Colon (tissue), 2 donors: ENCODE results near the gene KCTD10.

Experiments
- FAIRE-seq: peaks from 2 replicates; lab custom pipeline; 2012; peaks lifted over from hg19 to GRCh38; lab: Jason Lieb, UNC
- donor health status: control.
- donor health status: control.

KCTD10 gene

DNA sequence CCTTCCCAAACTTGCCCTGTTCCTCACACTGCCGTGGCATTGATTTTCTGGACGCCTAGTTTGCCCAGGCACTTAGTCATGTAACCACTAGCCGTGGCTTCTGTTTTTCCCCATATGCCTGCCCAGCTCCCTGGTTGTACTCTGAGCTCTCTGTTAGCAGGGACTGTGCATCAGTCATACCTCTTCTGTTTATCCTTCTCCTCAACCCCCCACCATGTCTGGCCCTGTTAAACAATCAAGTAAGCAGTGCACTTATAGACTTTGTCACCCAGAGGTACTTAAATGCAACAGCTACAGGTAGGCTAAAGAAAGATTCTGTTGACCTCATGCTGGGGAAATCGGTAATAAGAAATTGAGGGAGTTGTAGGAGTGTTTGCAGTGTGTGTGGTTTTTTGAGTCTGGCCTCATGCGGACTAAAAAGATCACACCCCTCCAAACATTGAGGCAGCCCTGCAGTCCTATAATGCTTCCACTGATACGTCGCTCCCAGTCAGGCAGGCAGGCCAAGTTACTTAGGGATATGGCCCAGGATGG lies 17.3 kb upstream of the KCTD10 start:
- FAIRE-seq, result no peak

DNA sequence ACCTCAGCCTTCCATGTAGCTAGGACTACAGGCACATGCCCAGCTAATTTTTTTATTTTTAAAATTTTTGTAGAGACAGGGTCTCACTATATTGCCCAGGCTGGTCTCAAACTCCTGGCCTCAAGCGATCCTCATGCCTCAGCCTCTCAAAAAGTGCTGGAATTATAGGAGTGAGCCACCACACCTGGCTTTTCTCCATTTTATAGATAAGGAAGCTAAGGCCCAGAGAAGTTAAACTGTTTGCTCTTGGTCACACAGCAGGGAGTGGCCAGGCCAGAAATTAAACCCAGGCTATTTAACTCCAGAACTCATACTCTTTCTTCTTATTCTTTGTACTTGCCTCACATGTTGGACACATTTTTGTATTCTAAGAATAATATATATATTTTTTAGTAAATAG lies 16.8 kb upstream of the KCTD10 start:
- no peak for FAIRE-seq

GRCh38 chr12:109493090-109493489 lies 16.0 kb upstream of the KCTD10 start:
- FAIRE-seq, result no peak

DNA sequence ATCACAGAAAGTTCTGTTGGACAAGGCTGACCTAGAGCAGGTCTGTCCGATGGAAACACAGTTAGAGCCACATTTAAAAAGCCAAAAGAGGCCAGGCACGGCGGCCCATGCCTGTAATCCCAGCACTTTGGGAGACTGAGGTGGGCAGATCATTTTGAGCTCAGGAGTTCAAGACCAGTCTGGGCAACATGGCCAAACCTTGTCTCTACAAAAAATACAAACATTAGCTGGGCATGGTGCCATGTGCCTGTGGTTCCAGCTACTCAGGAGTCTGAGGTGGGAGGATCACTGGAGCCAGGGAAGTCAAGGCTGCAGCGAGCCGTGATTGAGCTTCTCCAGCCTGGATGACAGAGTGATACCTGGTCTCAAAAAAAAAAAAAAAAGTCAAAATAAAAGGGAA lies 15.3 kb upstream of the KCTD10 start:
- no peak for FAIRE-seq

- FAIRE-seq, result no peak
These were observed 14.6 kb upstream of the KCTD10 start for GRCh38 chr12:109491671-109492070.

DNA sequence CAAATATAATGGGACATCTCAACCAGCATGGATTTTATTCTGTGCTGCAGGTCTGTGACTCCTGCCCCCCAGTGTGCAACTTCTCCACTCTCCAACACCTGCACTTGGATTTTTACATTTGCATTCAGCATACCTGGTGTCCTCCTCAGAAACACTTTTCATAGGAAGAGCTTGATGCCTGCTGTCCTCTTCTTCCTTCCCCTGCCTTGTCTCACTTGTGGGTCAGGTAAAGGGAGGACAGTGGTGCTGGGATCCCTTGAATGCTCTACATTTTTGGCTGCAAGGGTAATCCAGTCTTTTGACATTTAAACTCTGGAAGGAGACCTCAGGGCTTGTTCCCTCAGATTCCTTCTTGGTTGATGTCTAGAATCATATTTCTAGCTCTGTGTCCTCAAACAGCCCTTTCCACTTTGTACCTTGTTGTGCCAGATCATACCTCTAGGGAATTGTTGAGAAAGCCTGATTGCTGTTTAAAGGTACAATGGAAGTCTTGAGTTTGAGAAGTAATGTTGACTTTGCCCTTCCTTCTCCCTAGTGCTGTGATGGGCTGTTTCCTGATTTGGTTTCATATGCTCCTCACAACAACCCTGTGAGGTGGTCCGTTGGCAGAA lies 13.0 kb upstream of the KCTD10 start:
- no peak for FAIRE-seq

DNA sequence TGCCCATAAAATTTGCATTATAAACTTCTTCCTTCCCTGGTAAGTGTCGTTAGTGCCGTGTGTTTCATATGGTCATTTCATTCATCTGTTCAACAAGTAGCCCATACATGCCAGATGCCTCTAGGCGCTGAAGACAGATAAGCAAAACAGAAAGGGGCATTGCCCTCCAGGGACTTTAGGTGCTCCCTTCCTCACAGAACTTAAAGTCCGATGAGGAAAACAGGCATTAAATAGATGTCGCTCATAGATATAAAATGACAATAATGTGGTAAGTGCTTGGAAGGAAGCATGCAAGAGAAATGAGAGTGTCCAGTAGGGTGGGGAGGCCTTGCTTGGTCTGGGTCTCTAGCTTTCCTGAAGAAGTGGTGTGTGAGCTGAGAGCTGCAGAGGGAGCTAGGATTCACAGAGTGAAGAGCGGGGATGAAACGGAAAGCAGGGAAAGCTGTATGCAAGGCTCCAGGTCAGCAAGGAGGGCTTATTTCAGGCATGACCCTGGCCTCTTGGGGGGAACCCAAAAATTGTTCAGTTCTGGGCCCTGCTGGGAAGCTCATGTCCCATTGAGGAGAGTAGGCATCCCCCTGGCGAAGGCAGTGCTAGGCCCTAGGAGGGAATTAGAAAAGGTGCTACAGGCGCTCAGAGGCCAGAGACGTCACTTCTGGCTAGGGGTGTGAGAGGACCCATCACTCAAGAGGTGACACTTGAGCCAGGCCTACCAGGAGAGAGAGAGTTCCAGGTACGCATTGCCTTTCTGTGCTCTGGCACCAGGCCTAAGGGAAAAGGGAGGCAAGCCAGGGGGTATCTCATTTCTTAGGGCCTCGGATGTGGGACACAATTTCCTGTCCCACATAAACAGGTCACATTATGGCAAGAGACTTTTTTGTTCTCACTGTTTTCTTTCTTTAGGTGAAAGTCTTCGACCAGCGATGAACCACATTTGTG lies 12.2 kb upstream of the KCTD10 start:
- no peak for FAIRE-seq

- FAIRE-seq, result no peak
These were observed 11.1 kb upstream of the KCTD10 start for GRCh38 chr12:109488051-109488665.

- FAIRE-seq, result no peak
These were observed 10.3 kb upstream of the KCTD10 start for GRCh38 chr12:109487181-109488050.

DNA sequence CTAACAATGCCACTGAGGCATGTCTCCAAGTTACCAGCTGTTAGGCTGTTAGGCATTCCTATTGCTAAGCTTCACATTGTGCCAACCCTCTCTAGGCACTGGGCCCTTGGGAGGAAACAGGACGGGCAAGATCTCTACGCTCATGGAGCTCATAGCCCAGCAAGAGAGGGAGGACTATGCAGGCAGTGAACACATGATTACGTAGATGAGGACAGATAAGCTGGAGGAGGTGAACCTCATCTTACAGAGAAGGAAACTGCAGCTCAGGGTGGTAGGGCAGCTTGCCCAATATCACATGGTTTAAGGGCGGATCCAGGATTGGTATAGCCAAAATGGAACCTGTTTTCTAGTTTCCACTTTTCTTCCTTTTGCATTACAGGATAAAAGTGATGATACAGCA lies 8.1 kb upstream of the KCTD10 start:
- no peak for FAIRE-seq

GRCh38 chr12:109483346-109483745 lies 6.2 kb upstream of the KCTD10 start:
- no peak for FAIRE-seq

DNA sequence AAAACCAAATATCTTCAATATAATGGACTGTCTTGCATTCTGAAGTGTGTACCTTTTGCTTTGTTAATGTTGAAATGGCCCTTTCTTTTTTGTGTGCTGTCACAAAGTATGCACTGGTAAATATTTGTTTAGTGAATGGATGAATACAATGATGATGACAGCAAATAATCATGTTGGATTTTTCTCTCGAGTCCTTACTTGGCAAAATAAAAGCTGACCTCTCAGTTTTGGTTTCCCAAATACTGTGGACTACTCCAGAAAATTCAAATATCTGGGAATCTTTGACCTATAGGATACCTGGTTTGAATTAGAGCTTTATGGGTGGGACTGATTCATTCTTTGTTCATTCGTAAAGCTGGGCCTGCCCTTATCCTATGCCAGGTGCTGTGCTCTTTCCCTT lies 5.8 kb upstream of the KCTD10 start:
- no peak for FAIRE-seq

- no peak for FAIRE-seq
These were observed 5.4 kb upstream of the KCTD10 start for GRCh38 chr12:109482491-109482890.

- FAIRE-seq, result no peak
These were observed 4.8 kb upstream of the KCTD10 start for GRCh38 chr12:109481863-109482262.

DNA sequence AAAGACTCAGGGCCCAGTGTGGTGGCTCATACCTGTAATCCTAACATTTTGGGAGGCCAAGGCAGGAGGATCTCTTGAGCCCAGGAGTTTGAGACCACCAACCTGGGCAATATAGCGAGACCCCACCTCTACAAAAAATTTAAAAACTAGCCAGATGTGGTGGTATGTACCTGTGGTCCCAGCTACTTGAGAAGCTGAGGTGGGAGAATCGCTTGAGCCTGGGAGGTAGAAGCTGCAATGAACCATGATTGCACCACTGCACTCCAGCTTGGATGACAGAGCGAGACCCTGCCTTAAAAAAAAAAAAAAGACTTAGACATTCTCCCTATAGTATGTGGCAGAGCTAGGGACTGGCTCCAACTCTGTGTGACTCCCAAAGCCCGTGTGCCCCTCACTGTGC lies 3.3 kb upstream of the KCTD10 start:
- FAIRE-seq, result no peak

DNA sequence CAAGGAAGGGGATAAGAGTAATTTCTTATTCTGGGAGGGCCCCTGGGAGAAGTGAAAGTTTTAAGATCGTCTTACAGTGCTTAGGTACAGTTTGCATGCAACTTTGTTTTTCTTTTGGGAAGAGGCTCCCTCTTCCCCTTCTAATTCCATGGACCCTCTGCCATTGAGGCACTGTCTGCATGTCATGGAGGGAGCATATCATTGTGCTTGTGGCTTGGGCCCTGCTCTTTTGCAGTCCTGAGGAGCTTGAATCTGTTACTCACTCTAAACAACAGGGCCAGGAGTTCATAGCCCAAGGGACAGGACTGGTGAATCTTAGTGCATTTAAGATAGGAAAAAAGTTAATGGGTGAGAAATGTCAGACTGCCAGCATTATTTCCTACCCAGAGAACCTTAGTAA lies 2.7 kb upstream of the KCTD10 start:
- FAIRE-seq, result no peak

- FAIRE-seq, result no peak
These were observed 839 bp upstream of the KCTD10 start for GRCh38 chr12:109477963-109478315.

DNA sequence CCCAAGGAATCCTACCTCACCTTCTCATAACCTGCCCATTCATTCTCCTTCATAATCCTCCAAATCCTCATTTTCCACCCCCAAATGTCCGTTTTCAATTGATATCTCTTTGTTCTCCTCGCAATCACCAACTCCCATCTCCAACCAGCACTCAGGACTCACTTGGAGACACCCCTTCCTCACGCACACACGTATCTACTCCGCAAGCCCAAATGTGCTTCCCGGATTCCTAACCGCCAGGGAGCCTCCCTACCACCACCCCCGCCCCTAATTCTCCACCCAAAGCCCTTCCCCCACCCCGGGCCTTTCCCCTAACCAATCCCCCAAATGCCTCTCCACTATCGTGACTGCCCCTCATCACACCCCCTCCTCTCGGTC lies 304 bp downstream of the KCTD10 start:
- FAIRE-seq, result no peak

- FAIRE-seq, result no peak
These were observed 900 bp downstream of the KCTD10 start for GRCh38 chr12:109475993-109476806.

- no peak for FAIRE-seq
These were observed 2.0 kb downstream of the KCTD10 start for GRCh38 chr12:109475121-109475520.
